ENCODE data around the gene LRMDA.

GRCh38 chr10:75678527-75678926, 247.1 kb downstream of the LRMDA start:
- TF ChIP-seq MAFK (IDR thresholded peaks at IDR 0.05; ENCODE audit: low read depth, low read length) (no peak), BACH1 (IDR thresholded peaks at IDR 0.05; ENCODE audit: low read length) (no peak), CTCF (IDR thresholded peaks at IDR 0.05; ENCODE audit: control extremely low read depth in 1 of 3, insufficient read depth in 1 of 3, low read depth in 1 of 3, low read length in 3 of 3) (no peak), HDAC6 (IDR thresholded peaks at IDR 0.05; ENCODE audit: low read depth, low read length) (no peak), CHD1 (IDR thresholded peaks at IDR 0.05; ENCODE audit: low read depth, low read length) (no peak), HDAC2 (IDR thresholded peaks at IDR 0.05; ENCODE audit: borderline replicate concordance in 1 of 2, low read depth in 2 of 2, low read length in 2 of 2) (no peak), CHD2 (IDR thresholded peaks at IDR 0.05; ENCODE audit: low read length) (no peak), TBP (IDR thresholded peaks at IDR 0.05; ENCODE audit: low read depth, low read length) (no peak), BCL11A (IDR thresholded peaks at IDR 0.05; ENCODE audit: low read depth in 2 of 2, low read length in 2 of 2) (no peak), MAX (IDR thresholded peaks at IDR 0.05) (no peak), POLR2AphosphoS5 (IDR thresholded peaks at IDR 0.05; ENCODE audit: low read depth, low read length) (no peak), SIN3A (conservative IDR thresholded peaks at IDR 0.05 in 1 of 2, IDR thresholded peaks at IDR 0.05 in 1 of 2; ENCODE audit: low read depth in 1 of 2, low read length in 2 of 2) (no peak)
